ENCODE data around the gene TTC23.

The TTC23 gene

GRCh38 chr15:99113547-99114271 lies 135.7 kb downstream of the TTC23 start:
- TF ChIP-seq GATA2 (IDR thresholded peaks at IDR 0.05; ENCODE audit: low read depth, low read length) (no peak), GATA3 (IDR thresholded peaks at IDR 0.05; ENCODE audit: low read depth, low read length) (no peak)

GRCh38 chr15:99110581-99111320 lies 138.6 kb downstream of the TTC23 start:
- TF ChIP-seq GATA2 (IDR thresholded peaks at IDR 0.05; ENCODE audit: low read depth, low read length): no peak
- no peak for TF ChIP-seq GATA3 (IDR thresholded peaks at IDR 0.05; ENCODE audit: low read depth, low read length)

- no peak for TF ChIP-seq GATA2 (IDR thresholded peaks at IDR 0.05; ENCODE audit: low read depth, low read length)
- TF ChIP-seq GATA3 (IDR thresholded peaks at IDR 0.05; ENCODE audit: low read depth, low read length): no peak
These were observed 139.3 kb downstream of the TTC23 start for GRCh38 chr15:99110093-99110492.

GRCh38 chr15:99109555-99110021 lies 139.8 kb downstream of the TTC23 start:
- TF ChIP-seq GATA3 (IDR thresholded peaks at IDR 0.05; ENCODE audit: low read depth, low read length) (no peak), GATA2 (IDR thresholded peaks at IDR 0.05; ENCODE audit: low read depth, low read length) (no peak)

- TF ChIP-seq GATA3 (IDR thresholded peaks at IDR 0.05; ENCODE audit: low read depth, low read length) (no peak), GATA2 (IDR thresholded peaks at IDR 0.05; ENCODE audit: low read depth, low read length) (no peak)
These were observed 140.4 kb downstream of the TTC23 start for GRCh38 chr15:99108993-99109392.

GRCh38 chr15:99106417-99107220 lies 142.8 kb downstream of the TTC23 start:
- TF ChIP-seq GATA2 (IDR thresholded peaks at IDR 0.05; ENCODE audit: low read depth, low read length) (no peak), GATA3 (IDR thresholded peaks at IDR 0.05; ENCODE audit: low read depth, low read length) (no peak)

GRCh38 chr15:99105514-99106341 lies 143.7 kb downstream of the TTC23 start:
- TF ChIP-seq GATA3 (IDR thresholded peaks at IDR 0.05; ENCODE audit: low read depth, low read length) (no peak), GATA2 (IDR thresholded peaks at IDR 0.05; ENCODE audit: low read depth, low read length) (no peak)

GRCh38 chr15:99104788-99105513 lies 144.4 kb downstream of the TTC23 start, which contains the start of gene SYNM:
Gene SYNM, plus strand, starts transcription at chr15:99105080. Its CDS starts 120 bp downstream, at chr15:99105200.
- TF ChIP-seq GATA2 (IDR thresholded peaks at IDR 0.05; ENCODE audit: low read depth, low read length) (no peak), GATA3 (IDR thresholded peaks at IDR 0.05; ENCODE audit: low read depth, low read length) (no peak)

GRCh38 chr15:99103279-99103678 lies 146.1 kb downstream of the TTC23 start:
- no peak for TF ChIP-seq GATA2 (IDR thresholded peaks at IDR 0.05; ENCODE audit: low read depth, low read length)
- TF ChIP-seq GATA3 (IDR thresholded peaks at IDR 0.05; ENCODE audit: low read depth, low read length): no peak

GRCh38 chr15:99102332-99103235 lies 146.8 kb downstream of the TTC23 start:
- TF ChIP-seq GATA2 (IDR thresholded peaks at IDR 0.05; ENCODE audit: low read depth, low read length) (no peak), GATA3 (IDR thresholded peaks at IDR 0.05; ENCODE audit: low read depth, low read length) (no peak)

GRCh38 chr15:99101501-99101900 lies 147.9 kb downstream of the TTC23 start:
- TF ChIP-seq GATA2 (IDR thresholded peaks at IDR 0.05; ENCODE audit: low read depth, low read length): no peak
- no peak for TF ChIP-seq GATA3 (IDR thresholded peaks at IDR 0.05; ENCODE audit: low read depth, low read length)

All from SH-SY5Y (cell line).